Endometrium (tissue), 2 donors: ENCODE data around the gene OR1D2.
"Not testable (repeated sequence)": the region's sequence is repeated elsewhere in the genome, so short reads cannot be mapped to it uniquely, and the experiment has no call there.

ENCODE experiments used
- FAIRE-seq: peaks from 2 replicates; lab custom pipeline; 2012; peaks lifted over from hg19 to GRCh38; lab: Jason Lieb, UNC
- donor health status: control.
- donor health status: control.

OR1D2 gene

GRCh38 chr17:3104322-3104721 is at the start of gene OR1D2:
TSS of gene OR1D2 (minus strand) at chr17:3104422. CDS start at chr17:3092996, 11,426 bp downstream.
- no peak for FAIRE-seq

GRCh38 chr17:3137494-3137893 is 33.3 kb upstream of the OR1D2 start:
- FAIRE-seq, result not testable (repeated sequence)

- FAIRE-seq, result no peak
Measured at GRCh38 chr17:3127451-3127850, 23.2 kb upstream of the OR1D2 start, which contains the start of gene OR1G1. TSS of gene OR1G1 (minus strand) at chr17:3127551. CDS start at chr17:3127551, 0 bp downstream.

GRCh38 chr17:3073850-3074249 is 30.4 kb downstream of the OR1D2 start:
- FAIRE-seq, result not testable (repeated sequence)

- peak; percentile 12 for FAIRE-seq
Measured at GRCh38 chr17:3065192-3065591, 39.0 kb downstream of the OR1D2 start.

- peak; percentile 46 for FAIRE-seq
Measured at GRCh38 chr17:3063507-3063906, 40.7 kb downstream of the OR1D2 start, which contains the start of gene OR1D5. TSS of gene OR1D5 (minus strand) at chr17:3063607. CDS start at chr17:3063607, 0 bp downstream.

GRCh38 chr17:3062824-3063377 is 41.3 kb downstream of the OR1D2 start:
- not testable (repeated sequence) for FAIRE-seq

GRCh38 chr17:3054868-3055267 is 49.4 kb downstream of the OR1D2 start:
- not testable (repeated sequence) for FAIRE-seq

GRCh38 chr17:3049705-3050295 is 54.4 kb downstream of the OR1D2 start:
- FAIRE-seq, result no peak

GRCh38 chr17:3048727-3049471 is 55.3 kb downstream of the OR1D2 start:
- peak; percentile 97 for FAIRE-seq

- FAIRE-seq, result no peak
Measured at GRCh38 chr17:3046753-3047152, 57.5 kb downstream of the OR1D2 start.

- FAIRE-seq, result no peak
Measured at GRCh38 chr17:3043737-3044365, 60.4 kb downstream of the OR1D2 start.

GRCh38 chr17:3040882-3041281 is 63.3 kb downstream of the OR1D2 start:
- no peak for FAIRE-seq

GRCh38 chr17:3039736-3040135 is 64.5 kb downstream of the OR1D2 start:
- FAIRE-seq, result no peak

GRCh38 chr17:3038941-3039340 is 65.3 kb downstream of the OR1D2 start:
- no peak for FAIRE-seq
